Kidney capillary endothelial cell (primary cell): ENCODE results near the gene KCNH5.
"Not testable (repeated sequence)": the region's sequence is repeated elsewhere in the genome, so short reads cannot be mapped to it uniquely, and the experiment has no call there.

Source experiments
- DNase-seq: peaks from one replicate; pipeline ENCODE4 v3.0.0-alpha.2; 2018; ENCODE audit warnings: low spot score

Gene KCNH5

GRCh38 chr14:62882967-62883366 is 162.3 kb downstream of the KCNH5 start:
- DNase-seq = no peak

DNA sequence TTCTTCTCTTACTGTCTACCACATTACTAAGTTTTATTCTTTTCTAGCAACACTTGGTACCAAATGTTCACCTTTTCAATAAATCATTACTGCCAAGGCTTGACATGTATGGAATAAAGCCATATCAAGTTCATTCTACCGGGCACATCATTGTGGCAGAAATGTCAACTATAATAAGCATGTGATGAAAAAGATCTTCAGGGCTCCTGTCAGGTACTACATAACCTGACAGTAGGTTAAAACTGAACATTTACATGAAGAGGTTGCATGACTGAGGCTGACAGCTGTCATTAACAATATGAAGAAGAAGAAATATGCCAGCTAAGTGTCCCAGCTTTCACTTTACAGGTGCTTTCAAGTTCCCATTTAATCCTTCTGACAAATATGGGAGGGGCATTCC is 178.9 kb downstream of the KCNH5 start:
- no peak for DNase-seq

GRCh38 chr14:62864588-62864987 is 180.7 kb downstream of the KCNH5 start:
- no peak for DNase-seq

DNA sequence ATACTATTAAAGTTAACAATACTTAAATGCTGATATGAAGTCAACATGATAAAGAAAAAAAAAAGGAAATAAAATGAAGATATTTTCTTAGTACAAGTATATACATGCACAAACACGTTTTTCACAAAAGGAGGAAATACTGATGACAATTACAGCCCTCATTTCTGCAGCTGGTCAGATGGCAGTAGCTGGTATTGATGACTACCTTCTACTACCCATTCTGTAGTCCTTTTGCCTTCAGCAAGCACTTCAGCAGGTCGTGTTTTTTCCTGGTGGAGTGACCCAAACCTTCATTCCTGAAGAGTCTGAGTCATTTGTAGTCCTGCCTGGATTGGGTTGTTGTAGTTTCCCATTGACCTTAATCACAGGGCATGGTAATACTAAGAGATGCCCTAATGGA is 187.2 kb downstream of the KCNH5 start:
- not testable (repeated sequence) for DNase-seq

DNA sequence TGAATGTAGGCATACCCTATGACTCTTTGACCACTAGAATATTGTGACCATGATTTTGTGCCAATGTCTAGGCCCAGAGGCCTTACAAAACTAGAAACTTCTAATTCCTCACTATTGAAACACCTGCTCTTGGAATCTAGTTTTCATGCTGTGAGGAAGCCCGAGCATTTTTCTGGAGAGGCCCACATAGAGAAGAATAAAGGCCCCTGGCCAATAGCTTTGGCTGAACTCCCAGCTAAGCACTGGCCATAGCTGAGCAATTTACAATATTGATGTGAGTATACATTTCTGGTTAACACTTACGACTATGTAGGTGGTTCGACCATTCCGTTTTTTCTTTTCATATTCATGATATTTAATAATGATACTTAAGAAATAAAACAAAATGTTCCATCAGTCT is 190.3 kb downstream of the KCNH5 start:
- DNase-seq = no peak

DNA sequence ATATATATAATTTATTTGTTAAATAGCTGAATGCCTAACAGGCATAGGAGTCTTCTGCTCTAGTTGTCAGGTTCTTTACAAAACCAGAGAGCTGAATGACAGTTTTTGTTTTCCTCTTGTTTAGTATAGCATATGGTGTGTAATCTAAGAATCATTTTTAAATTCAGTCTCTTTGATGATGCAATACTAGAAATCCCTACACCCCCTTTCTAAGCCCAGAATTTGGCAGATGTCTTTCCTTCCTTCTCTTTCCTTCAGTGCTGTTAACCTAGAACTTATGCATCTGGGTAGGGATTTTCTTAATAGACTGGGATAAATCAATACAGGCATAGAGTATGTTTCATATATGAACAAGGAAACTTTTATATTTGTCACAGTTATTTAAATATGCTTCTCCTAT is 198.1 kb downstream of the KCNH5 start:
- no peak for DNase-seq

GRCh38 chr14:62844546-62844945 is 200.7 kb downstream of the KCNH5 start:
- DNase-seq = no peak

- DNase-seq = no peak
Measured at GRCh38 chr14:62824086-62824485, 221.2 kb downstream of the KCNH5 start.

GRCh38 chr14:62819931-62820330 is 225.3 kb downstream of the KCNH5 start:
- DNase-seq = no peak

- DNase-seq = no peak
Measured at GRCh38 chr14:62807636-62808035, 237.6 kb downstream of the KCNH5 start.

GRCh38 chr14:62800577-62800976 is 244.7 kb downstream of the KCNH5 start:
- DNase-seq = no peak

DNA sequence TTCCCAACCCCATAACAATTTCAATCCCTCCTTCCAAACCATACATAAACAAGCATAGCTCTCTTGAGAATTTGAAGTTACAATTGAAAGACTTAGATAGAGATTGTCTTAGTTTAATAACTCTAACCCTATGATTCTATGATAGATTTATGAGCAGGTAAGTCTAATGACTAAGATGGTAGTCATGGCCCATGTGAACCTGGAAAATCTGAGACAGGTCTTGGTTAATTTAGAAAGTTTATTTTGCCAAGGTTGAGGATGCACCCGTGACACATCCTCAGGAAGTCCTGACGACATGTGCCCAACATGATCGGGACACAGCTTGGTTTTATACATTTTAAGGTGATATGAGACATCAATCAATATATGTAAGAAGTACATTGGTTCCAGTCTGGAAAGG is 248.8 kb downstream of the KCNH5 start:
- DNase-seq = no peak

DNA sequence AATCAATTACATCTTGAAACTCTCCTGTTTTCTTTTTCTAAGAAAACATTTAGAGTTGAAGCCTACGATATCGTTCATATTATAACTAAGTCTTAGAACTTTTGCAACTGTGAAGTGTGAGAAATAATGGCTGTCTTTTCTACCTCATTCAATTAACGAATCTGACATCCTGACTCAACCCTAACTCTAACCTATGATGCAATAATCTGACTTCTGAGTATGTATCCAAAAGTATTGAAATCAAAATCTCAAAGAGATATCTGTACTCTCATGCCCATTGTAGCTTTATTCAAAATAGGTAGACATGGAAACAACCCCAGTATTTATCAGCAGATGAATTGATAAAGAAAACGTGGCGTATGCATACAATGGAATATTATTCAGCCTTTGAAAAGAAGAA is 252.7 kb downstream of the KCNH5 start:
- DNase-seq = no peak

DNA sequence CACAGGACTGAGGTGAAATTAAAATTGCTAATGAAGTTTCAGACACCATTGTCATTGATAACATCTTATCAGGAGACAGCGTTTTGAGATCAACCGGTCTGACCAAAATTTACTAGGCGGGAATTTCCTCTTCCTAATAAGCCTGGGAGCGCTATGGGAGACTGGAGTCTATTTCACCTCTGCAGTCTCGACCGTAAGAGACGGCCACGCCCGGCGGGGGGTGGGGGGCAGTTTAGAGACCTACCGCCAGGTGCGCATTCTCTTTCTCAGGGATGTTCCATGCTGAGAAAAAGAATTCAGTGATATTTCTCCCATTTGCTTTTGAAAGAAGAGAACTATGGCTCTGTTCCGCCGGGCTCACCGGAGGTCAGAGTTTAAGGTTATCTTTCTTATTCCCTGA is 263.9 kb downstream of the KCNH5 start:
- DNase-seq = not testable (repeated sequence)

GRCh38 chr14:62778852-62779251 is 266.4 kb downstream of the KCNH5 start:
- no peak for DNase-seq

DNA sequence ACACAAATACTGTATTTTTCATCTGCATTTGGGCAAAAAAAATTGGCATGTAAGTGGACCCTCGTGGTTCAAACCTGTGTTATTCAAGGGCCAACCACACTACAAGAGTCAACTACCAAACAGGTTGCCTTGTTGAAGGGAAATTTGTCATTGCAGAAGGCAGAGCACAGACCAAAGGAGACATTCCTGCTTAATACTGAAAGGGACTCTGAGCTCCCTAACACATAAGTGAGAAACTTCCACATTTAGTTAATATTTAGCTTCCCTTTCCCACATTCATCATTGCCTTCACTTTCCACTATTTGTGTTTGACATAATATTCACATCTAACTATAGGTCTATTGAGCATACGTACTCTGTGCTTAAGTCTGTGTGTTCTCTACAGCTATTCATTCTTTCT is 266.9 kb downstream of the KCNH5 start:
- no peak for DNase-seq

GRCh38 chr14:62777510-62777909 is 267.7 kb downstream of the KCNH5 start:
- DNase-seq = no peak

- DNase-seq = no peak
Measured at GRCh38 chr14:62776300-62776699, 269.0 kb downstream of the KCNH5 start.

DNA sequence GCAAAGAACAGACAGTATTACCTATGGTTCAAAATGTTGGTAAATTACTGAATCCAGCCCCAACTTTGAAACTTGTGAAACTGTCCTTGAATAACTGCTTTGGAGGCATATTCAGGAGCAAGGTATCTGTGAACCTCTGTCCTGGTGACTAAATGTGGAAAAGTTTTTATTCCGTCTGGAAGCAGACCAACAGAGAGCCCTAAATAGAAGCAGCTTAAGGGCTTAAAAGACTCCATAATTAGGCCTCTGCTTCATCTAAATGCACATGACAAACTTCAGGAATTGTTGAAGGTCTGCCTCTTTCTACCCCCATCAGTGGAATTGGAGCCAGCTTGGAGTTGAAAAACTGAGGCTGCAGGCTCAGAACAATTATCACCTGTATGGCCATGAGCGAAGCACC is 276.5 kb downstream of the KCNH5 start:
- no peak for DNase-seq

- no peak for DNase-seq
Measured at GRCh38 chr14:62763951-62764350, 281.3 kb downstream of the KCNH5 start.

DNA sequence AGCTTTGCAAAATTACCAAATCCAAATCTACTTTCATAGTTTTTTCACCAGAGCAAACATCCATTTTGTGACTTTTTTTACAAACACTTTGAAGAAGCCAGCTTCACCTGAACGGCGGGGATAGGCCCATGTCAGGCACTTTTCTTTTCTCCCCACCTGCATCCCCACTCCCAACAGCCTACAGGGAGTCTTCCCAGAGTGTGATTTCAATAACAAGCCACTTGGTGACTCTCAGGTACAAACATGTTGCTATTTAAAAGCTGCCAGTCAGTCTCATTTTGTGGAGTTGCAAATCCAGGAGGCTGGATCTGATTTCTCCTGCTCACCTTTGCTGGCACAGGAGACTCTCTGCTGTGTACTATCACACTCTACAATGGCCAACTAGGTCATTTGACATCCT is 285.5 kb downstream of the KCNH5 start:
- no peak for DNase-seq

GRCh38 chr14:62746881-62747280 is 298.4 kb downstream of the KCNH5 start:
- DNase-seq = not testable (repeated sequence)

DNA sequence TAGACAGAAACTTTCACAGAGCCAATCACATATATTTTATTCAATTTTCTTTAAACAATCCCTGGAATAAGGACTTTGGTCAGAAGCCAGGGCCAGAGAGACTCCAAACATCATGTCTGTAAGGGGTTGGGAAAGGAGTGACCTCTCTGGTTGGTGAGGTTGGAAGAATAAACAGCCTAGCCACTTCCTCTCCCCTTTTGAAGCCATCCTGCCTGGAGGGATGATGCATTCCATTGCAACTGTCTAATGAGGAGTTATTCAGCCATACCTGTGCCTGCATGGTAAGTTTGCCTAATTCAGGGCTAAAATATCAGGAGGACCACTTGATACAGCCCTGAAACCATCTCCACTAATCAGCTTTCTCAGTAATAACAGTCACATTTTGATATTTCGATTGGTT is 299.8 kb downstream of the KCNH5 start:
- no peak for DNase-seq

DNA sequence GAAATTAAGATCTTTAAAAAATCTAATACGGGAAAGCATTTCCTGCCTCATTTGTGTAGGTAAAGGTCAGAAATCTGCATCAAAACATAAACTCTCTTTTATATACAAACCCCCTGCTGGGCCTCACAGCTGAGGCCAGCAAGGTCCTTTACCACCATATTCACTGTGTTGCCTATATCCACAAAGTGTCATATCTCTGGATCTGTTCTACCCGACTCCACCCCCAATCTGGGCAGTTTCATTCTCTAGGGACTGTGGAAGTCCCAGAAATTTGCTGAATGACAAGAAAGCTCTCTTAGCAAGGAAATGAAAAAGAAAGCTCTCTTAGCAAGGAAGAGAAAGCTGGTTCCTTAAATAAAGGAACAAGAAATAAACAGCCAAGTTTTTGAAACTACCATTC is 301.7 kb downstream of the KCNH5 start:
- no peak for DNase-seq

- DNase-seq = no peak
Measured at GRCh38 chr14:62743118-62743517, 302.1 kb downstream of the KCNH5 start.
